GM12872 (cell line): Measurements from ENCODE around the gene PAPLN.

ENCODE experiments used
- CTCF ChIP-seq: IDR thresholded peaks from 3 replicates; pipeline ENCODE4 v1.5.1; 2011; ENCODE audit warnings: low read depth, mild to moderate bottlenecking, low read length, moderate library complexity; ENCODE audit not compliant: insufficient read depth

Gene PAPLN

DNA sequence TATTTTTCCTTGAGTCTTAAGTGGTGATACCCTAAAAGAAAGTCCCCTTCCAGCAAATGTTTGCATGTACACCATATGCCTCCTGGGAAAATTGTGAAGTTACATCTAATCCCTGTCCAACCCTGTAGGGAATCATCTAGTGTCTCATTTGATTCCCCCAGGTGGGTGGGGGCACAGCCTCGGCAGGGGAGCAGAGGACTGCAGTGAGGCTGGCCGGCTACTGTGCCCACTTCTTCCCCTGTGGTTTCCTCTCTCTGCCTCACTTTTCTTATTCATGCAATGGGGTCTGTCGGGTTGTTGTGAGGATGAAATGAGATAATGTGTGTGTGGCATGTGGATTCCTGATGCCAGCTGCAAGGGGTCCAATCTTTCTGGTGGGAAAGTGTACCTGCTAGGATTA, 6.0 kb downstream of the PAPLN start:
- TF ChIP-seq CTCF: no peak

DNA sequence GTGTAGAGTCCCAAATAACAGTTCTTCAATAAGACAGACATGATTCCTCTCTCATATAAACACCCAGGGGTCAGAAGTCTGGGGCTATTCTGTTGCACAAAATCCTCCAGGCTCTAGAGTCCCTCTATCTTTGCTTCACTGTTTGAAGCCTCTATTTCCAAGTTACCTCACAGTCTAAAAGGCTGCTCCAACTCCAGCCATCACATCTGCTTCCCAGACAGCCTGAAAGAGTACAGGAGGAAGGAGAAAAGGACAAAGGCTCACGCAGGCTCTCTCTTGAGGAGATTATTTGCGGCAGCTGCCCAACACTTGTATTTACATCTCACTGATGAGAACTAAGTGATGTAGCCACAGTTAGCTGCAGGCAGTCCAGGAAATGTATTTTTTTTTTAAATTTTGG, 6.4 kb downstream of the PAPLN start:
- TF ChIP-seq CTCF: no peak

- no peak for TF ChIP-seq CTCF
These were observed 7.4 kb downstream of the PAPLN start for GRCh38 chr14:73244541-73245290.

DNA sequence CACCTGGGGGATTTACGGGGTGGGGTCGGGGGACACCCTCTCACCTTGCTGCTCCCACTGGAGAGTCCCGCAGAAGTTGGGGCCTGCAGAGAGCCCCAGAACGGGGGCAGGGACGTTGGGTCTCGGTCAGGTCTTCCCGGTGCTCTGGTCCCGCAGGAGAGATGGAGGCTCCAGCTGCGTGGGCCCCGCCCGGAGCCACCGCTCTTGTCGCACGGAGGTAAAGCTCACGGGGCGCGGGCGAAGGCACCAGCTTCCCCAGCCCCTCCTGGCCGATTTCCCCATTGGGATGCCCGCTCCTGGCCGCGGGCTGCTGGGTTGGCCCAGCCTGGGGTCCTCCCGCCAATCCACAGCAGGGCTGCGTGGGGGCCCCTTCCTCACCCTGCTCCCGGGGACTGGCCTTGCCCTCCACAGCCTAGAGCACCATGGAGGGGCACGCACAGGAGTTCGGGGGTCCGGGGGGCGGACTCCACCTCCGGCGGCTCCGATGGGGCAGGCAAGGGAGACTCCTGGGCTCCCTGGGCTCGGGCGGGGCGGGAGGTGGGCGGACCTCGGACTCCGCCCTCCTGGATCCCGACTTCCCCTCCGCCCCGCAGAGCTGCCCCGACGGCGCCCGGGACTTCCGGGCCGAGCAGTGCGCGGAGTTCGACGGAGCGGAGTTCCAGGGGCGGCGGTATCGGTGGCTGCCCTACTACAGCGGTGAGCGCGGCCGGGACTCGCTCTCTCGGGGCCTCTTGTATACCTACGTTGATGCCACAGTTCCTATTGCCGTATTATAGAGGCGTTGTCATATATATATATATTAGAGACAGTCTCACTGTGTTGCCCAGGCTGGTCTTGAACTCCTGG, 8.4 kb downstream of the PAPLN start:
- no peak for TF ChIP-seq CTCF

DNA sequence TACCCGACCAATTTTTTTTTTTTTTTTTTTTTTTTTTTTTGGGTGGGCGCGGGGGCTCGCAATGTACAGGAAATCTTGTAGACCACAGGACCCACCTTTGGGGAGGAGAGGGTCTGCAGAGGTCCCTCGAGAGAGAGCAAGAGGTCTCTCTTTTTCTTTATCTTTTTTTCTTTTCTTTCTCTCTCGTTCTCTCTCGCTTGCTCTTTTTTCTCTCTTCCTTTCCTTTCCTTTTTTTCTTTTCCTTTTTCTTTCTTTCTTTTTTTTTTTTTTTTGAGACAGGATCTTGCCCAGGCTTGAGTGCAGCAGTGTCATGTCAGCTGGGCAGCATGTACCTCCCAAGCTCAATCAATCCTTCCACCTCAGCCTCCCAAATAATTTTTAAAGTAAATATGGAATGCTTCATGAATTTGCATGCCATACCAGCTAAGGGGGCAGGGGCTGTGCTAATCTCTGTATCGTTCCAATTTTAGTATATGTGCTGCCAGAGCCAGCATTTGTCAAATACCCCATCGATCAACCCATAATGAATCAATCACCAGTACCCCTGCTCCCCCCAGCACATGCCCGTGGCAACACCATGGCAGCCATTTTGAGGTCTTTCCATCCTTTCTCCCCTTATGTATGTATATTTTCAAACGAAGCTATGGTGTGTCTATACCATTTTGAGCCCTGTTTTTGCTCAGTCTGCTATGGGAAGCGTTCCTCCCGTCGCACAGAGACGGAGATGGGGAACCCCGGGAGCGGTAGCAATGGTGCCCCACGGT, 9.3 kb downstream of the PAPLN start:
- TF ChIP-seq CTCF: no peak

- no peak for TF ChIP-seq CTCF
These were observed 11.0 kb downstream of the PAPLN start for GRCh38 chr14:73248108-73248868.
